Measurements from ENCODE around the gene PRKCA. TPM values are rescaled to one million over a fixed set of nuclear protein-coding genes. Genes with fewer than 3 reads are reported as not detected.

Gene PRKCA
- polyA plus RNA-seq, 3 donors, result 24.5 to 28.5 (median 27.0) TPM

DNA sequence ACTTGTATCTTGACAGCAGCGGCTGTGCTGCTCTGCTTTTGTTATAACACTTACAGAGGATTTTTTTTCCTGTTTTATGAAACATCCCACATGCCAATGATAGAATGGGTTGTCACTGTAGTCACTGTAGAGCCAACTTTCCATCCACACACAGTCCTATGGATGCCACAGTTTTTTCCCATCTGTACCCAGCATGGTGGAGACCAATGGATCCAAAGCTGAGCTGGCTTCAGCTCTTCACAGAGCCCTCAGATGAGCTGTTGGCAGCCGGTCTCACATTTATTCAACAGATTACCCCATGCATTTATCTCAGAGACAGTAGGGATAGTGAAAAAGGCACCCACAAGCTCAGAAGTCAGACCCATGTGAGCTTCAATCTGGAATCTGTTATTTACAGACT, 441.1 kb downstream of the PRKCA start:
- DNase-seq (ENCODE audit: extremely low read depth in 1 of 11, low read depth in 9 of 11, low spot score in 4 of 11), result no peak

DNA sequence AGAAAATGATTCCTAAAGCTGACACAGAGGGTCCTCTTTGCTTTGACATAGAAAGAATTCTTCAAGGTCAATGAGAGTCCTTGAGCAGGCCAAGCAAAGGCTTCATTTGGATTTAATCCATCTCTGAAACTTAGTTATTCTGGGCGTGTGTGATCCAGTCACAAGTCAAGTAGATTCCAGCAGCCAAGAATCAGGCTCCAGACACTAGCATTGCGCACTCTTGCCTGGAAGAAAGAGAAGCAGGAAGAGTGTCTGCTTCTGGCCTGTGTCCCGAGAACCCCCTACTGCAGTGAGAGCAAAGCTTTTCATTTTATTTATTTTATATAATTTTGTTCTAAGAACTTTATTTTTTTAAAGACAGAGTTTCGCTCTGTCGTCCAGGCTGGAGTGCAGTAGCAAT, 444.3 kb downstream of the PRKCA start:
- no peak for DNase-seq (ENCODE audit: extremely low read depth in 1 of 11, low read depth in 9 of 11, low spot score in 4 of 11)

DNA sequence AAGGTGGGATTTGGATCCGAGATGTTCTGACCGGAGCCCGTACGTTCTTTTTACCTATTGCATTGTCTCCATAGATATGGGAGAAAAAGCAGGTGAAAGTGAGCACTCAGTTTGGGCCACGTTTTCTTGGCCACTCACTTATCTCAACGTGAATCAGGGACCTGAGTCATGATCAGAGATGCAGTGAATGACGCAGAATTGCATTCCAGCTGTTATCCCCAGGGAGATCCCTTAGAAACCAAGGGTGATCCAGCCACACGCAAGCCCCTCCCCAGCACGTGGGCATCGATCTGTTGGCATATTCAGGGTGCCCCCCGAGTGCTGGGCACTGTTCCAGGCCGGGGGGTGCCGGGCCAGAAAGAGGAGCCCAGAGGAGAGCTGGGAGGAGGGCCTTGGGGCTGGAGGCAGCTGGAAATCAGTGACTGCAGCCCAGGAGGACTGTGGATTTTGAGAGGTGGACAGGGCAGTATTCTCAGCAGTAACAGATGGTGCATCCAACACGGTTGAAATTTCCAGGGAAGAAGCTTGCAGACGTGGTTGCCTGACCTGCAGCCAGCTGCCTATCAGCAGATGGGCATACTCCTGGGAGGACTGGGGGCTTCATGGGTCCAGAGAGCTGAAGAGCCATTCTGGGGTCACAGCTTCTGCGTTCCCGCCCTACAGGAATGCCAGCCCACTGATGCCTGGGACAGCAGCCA, 445.3 kb downstream of the PRKCA start:
- DNase-seq (ENCODE audit: extremely low read depth in 1 of 11, low read depth in 9 of 11, low spot score in 4 of 11), result no peak

DNA sequence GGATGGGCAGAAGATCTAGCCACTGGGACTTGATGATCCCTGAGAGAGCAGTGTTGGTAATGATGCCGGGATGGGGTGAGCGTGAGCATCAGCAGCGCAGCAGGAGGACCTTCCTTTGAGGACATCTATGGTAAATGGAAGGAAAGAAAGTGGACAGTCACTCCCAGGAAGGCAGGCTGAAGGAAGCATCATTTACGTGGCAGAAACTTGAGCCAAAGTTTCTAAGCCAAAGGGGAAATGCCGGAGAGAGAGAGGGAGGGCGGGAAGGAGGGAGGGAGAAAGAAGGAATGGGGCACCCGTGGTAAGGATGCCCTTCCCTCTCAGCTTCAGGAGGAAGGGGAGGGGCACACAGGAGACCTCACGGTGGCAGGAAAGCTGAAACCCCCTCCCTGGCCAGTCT, 446.2 kb downstream of the PRKCA start:
- DNase-seq (ENCODE audit: extremely low read depth in 1 of 11, low read depth in 9 of 11, low spot score in 4 of 11), result no peak

DNA sequence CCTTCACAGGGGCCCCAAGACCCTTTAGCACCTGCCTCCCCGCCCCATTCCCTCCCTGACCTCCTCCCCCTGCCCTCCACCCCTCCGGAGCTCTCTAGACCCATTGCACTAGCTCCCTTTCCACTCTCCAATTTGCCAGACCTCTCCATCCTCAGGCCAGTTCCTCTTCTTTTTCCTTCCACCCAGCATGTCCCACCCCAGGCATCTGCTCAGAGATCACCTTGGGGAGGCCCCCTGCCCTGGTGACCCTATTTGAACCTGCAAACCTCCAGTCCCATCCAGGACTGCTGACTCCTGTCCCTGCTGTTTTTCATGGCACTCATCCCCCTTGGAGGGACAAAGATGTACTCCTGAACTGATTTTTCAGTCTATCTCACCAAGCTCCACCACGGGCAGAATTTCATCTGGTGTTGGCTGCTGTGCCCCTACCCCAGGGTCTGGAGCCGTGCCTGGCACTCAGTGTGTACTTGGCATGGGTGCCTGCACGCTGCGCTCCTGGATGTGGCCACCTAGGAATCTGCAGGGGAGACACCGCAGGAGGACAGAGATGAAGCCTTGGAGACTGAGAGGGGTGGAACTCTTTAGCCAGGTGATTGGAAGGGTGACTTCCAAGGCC, 446.9 kb downstream of the PRKCA start:
- no peak for DNase-seq (ENCODE audit: extremely low read depth in 1 of 11, low read depth in 9 of 11, low spot score in 4 of 11)

DNA sequence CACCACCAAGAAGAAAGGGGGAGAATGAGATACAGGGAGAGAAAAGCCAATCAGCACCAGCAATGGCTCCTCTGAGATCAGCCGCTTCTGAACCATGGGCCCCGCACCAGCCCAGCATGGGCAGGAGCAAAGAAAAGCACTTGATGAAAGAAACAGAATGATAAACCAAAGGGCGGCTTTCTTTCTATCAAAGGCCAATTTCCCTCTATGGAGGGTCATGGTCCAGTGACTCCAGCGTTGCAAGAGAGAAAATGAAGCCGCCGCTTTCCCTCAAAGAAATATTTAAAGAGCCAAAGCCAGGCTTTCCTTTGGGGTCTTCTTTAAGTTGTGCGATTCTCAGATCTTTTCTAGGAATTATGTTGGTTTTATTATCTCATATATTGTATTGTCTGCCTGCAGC, 447.7 kb downstream of the PRKCA start:
- no peak for DNase-seq (ENCODE audit: extremely low read depth in 1 of 11, low read depth in 9 of 11, low spot score in 4 of 11)

DNA sequence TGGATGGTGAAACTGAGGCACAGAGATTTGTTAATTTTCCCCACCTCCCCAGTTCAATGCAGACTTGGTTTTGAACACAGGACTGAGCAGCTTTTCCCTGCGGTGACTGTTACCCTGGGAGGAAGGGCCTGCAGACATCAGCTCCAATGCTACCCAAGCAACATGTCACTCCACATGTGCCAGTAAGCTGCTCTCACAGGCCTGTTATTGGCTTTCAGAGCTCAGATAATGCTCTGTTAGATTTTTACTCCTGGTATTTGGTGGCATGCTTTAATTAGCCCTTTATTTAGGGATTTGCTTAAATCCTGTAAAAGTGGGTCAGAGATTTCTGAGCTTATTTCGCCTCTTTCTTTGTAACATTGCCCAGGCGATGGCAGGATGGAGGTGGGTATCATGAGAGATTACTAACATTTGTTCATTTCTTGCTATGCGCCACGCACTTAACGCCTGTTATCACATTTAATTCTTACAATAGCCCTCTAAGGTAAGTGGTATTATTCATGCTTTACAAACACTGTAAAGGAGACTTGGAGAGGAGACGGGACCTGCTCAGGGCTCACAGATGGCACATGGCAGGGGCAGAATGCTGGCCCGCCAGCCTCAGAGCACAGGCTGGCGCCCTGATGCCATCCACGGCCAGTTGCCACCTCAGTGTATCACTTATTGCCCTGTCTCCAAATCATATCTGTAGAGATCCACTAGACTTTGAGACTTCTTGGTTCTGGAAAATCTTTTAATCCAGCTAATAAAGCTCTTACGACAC, 448.5 kb downstream of the PRKCA start:
- DNase-seq (ENCODE audit: extremely low read depth in 1 of 11, low read depth in 9 of 11, low spot score in 4 of 11), result no peak

DNA sequence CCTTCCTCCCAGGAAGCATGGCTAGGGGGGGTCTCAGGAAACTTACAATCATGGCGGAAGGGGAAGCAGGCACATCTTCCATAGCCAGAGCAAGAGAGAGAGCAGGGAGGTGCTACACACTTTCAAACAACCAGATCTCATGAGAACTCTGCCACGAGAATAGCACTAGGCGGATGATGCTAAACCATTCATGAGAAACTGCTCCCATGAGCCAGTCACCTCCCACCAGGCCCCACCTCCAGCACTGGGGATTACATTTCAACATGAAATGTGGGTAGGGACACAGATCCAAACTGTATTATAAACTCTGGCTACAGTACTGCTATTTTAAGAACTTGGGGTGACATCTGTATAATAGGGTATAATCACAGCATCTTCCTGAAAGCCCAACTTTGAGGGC, 449.4 kb downstream of the PRKCA start:
- no peak for DNase-seq (ENCODE audit: extremely low read depth in 1 of 11, low read depth in 9 of 11, low spot score in 4 of 11)

DNA sequence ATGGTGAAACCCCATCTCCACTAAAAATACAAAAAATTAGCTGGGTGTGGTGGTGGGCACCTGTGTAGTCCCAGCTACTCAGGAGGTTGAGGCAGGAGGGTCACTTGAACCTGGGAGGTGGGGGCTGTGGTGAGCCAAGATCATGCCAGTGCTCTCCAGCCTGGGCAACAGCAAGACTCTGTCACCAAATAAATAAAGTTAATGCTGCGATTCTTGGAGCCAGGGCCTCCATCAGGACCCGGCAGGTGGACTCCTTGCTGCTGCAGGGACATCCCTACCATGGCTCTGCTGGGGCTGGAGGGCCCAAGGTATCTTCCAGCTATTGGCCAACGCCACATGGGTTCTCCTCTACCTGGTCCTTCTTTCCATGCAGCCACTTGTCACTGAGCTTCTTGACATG, 450.0 kb downstream of the PRKCA start:
- DNase-seq (ENCODE audit: extremely low read depth in 1 of 11, low read depth in 9 of 11, low spot score in 4 of 11), result no peak

DNA sequence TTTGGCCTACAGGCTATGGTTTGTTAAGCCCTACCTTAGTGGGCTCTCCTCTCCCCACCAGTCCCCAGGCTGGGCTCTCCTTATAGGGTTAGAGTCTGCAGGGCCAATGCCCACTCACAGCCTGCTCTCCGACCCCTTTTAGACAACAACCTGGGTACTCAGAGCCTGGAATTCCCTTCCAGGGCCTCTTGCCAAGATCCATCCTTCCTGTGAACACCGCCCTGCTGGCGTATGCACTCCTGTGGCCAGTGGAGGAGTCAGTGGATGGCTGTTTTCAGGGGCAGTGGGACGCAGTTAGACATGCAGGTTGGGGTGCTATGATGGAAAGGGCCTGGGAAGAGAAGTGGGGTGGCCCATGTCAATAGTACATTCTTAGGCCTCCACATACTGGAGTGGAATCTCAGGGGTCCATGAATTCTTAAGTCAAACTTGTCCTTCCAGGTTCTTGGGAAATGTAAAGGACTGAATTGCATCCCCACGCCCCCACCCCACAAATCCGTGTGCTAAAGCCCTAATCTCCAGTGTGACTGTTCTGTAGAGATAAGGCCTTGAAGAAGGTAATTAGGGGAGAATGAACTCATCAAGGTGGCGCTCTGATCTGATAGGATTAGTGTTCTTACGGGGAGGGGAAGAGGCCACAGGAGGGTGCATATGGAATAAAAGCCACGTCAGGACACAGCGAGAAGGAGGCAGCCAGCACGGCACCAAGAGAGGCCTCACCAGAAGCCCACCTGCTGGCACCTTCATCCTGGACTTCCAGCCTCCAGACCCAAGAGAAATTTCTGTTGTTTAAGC, 450.9 kb downstream of the PRKCA start:
- DNase-seq (ENCODE audit: extremely low read depth in 1 of 11, low read depth in 9 of 11, low spot score in 4 of 11), result no peak

DNA sequence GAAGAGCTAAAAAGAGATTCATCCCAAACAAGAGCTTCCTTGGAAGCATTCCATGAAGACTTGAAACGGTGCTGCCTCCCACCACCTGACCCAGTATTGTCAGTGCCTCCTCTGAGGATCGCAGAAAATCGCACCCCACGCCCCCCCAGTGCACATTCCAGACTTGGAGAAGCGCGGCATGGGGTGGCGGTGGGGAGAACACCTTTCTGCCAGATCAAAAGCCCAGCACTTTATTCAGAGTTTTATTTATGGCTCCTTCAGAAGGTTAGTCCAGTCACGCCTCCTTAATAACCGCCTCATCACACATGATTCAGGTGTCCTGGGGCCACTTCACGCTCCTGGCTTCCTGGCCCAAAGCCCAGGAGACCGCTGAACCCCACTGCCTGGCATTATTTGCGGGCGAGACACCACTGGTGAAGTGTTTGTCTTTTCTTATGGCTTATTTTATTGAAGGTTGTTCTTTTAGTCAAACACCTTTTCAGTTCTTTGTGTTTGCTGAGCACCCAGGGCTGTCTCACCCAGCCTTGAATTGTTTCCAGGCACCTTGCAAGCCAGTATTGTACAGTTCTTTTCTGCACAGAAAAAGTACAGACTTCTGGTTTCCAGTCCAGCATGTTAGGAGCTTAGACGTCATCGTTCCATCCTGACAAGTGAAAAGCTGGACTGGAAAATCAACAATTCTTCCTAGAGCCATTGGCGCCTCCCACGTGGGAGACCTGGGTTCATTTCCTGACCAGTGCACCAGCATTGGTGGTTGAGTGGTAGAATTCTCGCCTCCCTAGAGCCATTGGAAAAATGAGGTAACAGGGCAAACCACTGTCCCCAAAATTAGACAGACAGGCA, 452.9 kb downstream of the PRKCA start:
- DNase-seq (ENCODE audit: extremely low read depth in 1 of 11, low read depth in 9 of 11, low spot score in 4 of 11), result no peak

DNA sequence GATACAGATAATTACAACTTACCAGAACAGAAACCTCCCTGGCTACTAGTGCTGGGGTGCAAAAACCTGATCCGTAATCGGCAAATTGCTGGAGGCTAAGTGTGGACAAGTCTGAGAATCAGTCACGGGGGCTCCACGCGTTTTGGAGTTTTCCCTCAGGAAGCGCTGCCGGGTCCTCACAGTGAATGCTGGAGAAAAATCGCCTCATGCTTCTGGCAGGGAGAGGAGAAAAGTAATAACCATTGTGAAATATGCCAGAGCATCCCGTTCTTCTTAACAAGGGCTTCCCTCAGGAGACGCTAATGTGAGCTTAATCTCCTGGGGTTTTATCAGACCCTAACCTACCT, 453.5 kb downstream of the PRKCA start:
- DNase-seq (ENCODE audit: extremely low read depth in 1 of 11, low read depth in 9 of 11, low spot score in 4 of 11), result no peak

DNA sequence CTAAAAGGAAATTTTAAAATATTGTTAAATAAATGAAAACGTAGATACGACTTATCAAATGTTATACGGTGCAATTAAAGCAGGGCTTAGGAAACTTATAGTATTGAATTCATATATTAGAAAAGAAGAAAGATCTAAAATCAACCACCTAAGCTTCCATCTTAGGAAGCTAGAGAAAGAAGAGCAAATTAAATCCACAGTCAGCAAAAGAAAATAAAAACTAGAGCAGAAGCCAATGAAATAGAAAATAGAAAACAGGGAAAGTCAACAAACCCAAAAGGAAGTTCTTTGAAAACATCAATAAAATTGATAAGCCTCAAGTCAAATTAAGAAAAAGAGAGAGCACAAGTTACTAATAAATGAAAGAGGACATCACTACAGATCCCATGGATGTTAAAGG, 457.9 kb downstream of the PRKCA start:
- no peak for DNase-seq (ENCODE audit: extremely low read depth in 1 of 11, low read depth in 9 of 11, low spot score in 4 of 11)

DNA sequence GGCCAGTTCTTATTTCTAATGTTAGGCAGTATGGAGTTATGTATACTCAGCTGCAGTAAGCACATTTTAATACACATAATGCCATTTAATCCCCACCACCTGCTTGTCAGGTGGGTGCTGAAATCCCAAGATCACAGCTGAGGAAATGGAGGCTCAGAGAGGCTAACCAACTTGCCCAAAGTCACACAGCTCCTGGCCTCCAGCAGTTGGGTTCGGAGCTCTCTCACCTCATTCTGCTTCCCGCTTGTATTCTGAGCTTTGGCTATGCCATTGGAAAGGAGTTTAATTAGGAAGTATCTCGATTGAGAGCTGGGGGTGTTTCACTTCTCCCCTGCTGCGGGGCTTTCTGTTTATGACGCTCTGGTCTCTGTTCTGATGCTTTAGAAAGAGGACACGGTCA, 459.9 kb downstream of the PRKCA start:
- no peak for DNase-seq (ENCODE audit: extremely low read depth in 1 of 11, low read depth in 9 of 11, low spot score in 4 of 11)

DNA sequence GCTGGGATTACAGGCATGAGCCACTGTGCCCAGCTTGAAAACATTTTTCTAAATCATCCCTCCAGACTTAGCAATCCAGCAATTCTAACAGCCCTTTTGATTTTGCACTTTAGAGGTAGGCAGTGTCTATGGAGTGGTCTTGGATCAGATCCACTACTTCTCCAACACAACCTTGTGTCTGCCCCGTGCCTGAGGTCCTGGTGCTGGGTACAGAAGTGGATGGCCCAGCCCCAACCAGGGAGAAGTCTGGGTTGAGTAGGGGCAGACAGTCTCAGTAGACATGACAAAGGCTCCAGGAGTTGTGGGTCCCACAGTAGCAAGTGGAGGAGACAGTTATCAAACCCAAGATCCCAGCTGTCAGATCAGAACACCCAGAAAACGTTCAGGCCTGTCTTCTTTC, 460.6 kb downstream of the PRKCA start:
- no peak for DNase-seq (ENCODE audit: extremely low read depth in 1 of 11, low read depth in 9 of 11, low spot score in 4 of 11)

DNA sequence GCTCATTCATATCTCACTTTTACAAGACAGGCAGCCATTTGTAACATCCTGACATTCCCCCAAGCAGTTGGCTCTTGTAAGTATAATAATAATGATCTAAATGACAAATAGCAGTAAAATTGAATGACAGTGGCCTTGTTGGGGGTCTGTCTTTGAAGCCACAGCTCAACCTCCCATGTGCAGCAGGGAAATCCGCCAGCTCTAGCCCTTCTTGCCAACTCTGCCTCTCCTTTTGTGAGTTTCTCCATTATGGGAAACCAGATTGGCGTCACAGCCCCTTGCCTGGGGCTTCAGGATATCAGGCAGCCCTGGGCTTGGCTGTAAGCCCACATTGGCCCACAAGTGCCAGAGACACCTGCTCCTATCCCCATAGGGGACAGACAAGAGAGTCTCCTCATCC, 462.1 kb downstream of the PRKCA start:
- DNase-seq (ENCODE audit: extremely low read depth in 1 of 11, low read depth in 9 of 11, low spot score in 4 of 11), result no peak

DNA sequence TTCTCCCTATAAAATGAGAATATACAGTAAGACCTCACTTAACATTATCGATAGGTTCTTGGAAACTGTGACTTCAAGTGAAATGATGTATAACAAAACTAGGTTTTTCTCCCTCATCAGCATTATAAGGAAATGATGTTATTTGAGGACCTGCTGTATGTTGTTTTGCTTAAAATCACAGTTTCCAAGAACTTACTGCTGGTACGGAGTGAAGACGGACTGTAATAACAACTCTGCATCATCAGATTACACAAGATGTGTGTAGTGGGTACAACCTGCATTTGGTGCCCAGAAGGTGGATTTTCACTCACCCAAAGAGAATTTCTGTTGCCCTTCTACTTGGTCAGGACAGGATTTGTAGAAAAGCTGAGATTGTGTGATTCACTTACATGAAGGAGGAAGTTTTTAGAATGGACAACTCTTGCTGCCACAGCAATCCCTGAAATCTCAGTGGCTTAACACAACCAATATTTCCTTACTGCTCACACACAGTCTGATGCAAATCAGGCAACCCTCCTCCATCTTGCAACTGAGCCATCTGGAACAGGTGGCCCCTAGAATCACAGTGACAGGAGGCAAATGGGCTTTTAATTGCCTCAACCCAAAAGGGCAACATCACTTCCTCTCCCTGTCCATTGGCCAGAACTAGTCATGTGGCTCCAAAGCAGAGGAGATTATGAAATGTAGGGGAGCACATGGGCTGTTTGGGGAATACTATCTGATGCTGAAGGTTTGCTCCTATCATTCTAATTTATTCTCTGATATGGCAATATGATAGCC, 464.9 kb downstream of the PRKCA start:
- no peak for DNase-seq (ENCODE audit: extremely low read depth in 1 of 11, low read depth in 9 of 11, low spot score in 4 of 11)

DNA sequence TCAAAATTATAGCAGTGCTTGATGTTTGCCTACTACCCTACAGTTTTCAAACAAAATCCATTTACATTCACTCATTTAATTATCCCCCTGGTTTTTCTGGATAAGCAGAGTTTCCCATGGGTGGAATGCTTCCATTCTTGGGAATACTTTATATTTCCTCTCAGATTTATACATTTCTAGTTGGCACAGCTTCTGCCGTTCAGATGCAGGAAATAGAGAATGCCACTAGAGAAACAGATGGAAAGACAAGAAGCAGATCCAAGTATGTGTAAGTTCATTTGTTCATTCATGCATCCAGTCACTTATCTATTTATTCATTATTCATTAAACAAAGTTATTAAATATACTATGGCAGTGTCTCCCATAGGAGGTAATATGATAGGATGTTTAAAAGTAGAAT, 467.5 kb downstream of the PRKCA start:
- no peak for DNase-seq (ENCODE audit: extremely low read depth in 1 of 11, low read depth in 9 of 11, low spot score in 4 of 11)
